Measurements from ENCODE around the gene VAMP2.

Gene VAMP2

DNA sequence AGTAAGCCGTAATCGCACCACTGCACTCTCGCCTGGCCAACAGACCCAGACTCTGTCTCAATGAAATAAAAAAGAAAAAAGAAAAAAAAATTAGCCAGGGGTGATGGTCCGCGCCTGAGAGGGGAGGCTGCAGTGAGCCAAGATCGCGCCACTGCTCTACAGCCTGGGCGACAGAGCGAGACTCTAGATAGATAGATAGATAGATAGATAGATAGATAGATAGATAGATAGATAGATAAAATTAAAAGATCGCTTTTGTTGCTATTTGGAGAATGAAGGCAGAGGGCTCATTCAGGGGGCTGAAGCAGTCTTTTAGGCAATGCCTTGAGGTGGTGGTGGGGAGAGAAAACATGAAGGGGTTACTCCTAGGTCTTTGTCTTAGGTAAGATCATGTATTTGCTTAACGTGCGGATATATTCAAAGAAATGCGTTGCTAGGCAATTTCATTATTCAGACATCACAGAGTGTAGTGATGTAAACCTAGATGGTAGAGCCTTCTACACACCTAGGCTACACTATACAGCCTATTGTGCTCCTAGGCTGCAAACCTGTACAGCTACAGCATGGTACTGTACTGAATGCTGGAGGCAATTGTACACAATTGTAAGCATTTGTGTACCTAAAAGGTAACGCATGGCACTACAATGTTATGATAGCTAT is 34.5 kb downstream of the VAMP2 start:
- peaks cover 11% of the 10 kb centered on the region for H3F3A ChIP-seq (ENCODE audit: control insufficient read depth, insufficient read depth)
- H3K9me2 ChIP-seq (replicated peaks; ENCODE audit: control insufficient read depth, low read length), result no peaks in the 10 kb centered on the region
- H3K27me3 ChIP-seq (ENCODE audit: control insufficient read depth, low read length), result peaks cover 52% of the 10 kb centered on the region
- H3K79me2 ChIP-seq (ENCODE audit: control insufficient read depth, low read length), result no peaks in the 10 kb centered on the region
- no peaks in the 10 kb centered on the region for H3K36me3 ChIP-seq (ENCODE audit: control insufficient read depth, low read length)
- H3K4me1 ChIP-seq (ENCODE audit: control insufficient read depth, low read length), result peaks cover 31% of the 10 kb centered on the region
- no peak overlapping the region for H3K27ac ChIP-seq (ENCODE audit: low read depth, low read length)
- no peak overlapping the region for H3K4me2 ChIP-seq (ENCODE audit: low read length)
- no peaks in the 10 kb centered on the region for H3K9me3 ChIP-seq (ENCODE audit: control insufficient read depth, insufficient read depth, low read length)
- H3K4me3 ChIP-seq (ENCODE audit: low read length), result no peak overlapping the region
- 0 out of 2 replicates have a peak, but pooled peaks cover 7% of the 10 kb centered on the region for H4K20me1 ChIP-seq (ENCODE audit: control insufficient read depth, insufficient read depth, low read depth, low read length)
- TF ChIP-seq, protein P1, sequence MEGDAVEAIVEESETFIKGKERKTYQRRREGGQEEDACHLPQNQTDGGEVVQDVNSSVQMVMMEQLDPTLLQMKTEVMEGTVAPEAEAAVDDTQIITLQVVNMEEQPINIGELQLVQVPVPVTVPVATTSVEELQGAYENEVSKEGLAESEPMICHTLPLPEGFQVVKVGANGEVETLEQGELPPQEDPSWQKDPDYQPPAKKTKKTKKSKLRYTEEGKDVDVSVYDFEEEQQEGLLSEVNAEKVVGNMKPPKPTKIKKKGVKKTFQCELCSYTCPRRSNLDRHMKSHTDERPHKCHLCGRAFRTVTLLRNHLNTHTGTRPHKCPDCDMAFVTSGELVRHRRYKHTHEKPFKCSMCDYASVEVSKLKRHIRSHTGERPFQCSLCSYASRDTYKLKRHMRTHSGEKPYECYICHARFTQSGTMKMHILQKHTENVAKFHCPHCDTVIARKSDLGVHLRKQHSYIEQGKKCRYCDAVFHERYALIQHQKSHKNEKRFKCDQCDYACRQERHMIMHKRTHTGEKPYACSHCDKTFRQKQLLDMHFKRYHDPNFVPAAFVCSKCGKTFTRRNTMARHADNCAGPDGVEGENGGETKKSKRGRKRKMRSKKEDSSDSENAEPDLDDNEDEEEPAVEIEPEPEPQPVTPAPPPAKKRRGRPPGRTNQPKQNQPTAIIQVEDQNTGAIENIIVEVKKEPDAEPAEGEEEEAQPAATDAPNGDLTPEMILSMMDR (IDR thresholded peaks at IDR 0.05; ENCODE audit: low read depth, low read length, poor library complexity, severe bottlenecking), result no peak
- TF ChIP-seq EZH2phosphoT487 (IDR thresholded peaks at IDR 0.05; ENCODE audit: borderline replicate concordance, low read length), result no peak

DNA sequence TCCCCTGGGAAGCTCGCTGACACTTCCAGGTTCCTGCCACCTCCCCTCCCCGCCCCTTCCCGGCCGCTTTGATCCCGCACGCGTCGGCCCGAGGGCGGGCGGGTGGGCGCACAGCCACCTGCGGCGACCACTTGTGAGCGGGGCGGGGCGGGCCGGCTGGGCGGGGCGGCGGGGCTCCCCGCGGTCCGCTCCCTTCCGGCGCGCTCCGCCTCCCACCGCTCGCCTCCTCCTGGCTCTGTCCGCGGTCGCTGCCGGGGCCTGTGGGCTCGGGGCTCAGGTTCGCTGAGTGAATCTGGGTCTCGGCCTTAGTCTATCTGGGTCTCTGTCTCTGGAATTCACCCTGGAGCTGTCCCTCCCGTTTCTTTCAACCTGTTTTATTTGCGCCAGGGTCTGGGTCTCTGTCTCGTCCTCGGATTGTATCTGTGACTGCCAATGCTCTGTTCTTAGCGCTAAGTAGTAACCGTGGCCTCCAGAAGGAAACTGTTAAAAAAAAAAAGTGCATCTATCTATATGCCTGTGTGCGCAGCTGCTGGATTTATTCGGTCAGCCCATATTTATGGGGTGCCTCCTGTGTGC is 36.2 kb downstream of the VAMP2 start:
- no peak overlapping the region for H3K27ac ChIP-seq (ENCODE audit: low read depth, low read length)
- peak; percentile 46; the same call in 1 of the 2 replicates for TF ChIP-seq EZH2phosphoT487 (IDR thresholded peaks at IDR 0.05; ENCODE audit: borderline replicate concordance, low read length)
- TF ChIP-seq, protein P1 (IDR thresholded peaks at IDR 0.05; ENCODE audit: low read depth, low read length, poor library complexity, severe bottlenecking), result no peak

DNA sequence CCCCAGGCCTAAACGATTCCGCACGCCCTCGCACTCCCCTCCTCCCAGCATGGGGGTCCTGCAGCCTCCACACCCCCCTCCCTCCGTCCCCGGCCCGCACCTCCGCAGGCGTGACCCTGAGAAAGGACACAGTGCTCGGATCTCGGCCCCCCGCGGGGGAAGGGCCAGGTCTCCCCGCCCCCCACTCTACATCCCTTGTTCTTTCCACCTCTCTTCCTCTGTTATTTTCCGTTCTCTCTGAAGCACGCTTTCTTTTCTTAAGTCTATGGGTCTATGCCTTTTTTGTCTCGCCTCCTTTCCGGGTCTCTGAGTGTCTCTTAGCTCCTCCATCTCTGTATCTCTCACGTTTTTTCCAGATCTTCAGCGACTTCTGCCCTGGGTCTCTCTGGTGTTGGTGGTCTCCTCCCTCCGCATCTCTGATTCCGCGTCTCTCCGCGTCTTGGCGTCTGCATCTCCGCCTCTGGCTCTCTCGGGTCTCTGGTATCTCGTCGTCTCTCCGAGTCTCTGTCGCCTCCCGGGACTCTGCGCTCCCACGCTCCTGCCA is 36.7 kb downstream of the VAMP2 start:
- H3K9me3 ChIP-seq (ENCODE audit: control insufficient read depth, insufficient read depth, low read length), result no peaks in the 10 kb centered on the region
- TF ChIP-seq EZH2phosphoT487 (IDR thresholded peaks at IDR 0.05; ENCODE audit: borderline replicate concordance, low read length), result no peak
- TF ChIP-seq, protein P1 (IDR thresholded peaks at IDR 0.05; ENCODE audit: low read depth, low read length, poor library complexity, severe bottlenecking), result no peak
- H4K20me1 ChIP-seq (ENCODE audit: control insufficient read depth, insufficient read depth, low read depth, low read length), result 0 out of 2 replicates have a peak, but pooled peaks cover 7% of the 10 kb centered on the region
- H3K36me3 ChIP-seq (ENCODE audit: control insufficient read depth, low read length), result no peaks in the 10 kb centered on the region
- H3K27ac ChIP-seq (ENCODE audit: low read depth, low read length), result no peak overlapping the region
- H3K27me3 ChIP-seq (ENCODE audit: control insufficient read depth, low read length), result peaks cover 59% of the 10 kb centered on the region
- H3K79me2 ChIP-seq (ENCODE audit: control insufficient read depth, low read length), result no peaks in the 10 kb centered on the region
- peak overlapping the region; percentile 98 for H3K4me2 ChIP-seq (ENCODE audit: low read length)
- H3K4me1 ChIP-seq (ENCODE audit: control insufficient read depth, low read length), result peaks cover 49% of the 10 kb centered on the region
- H3F3A ChIP-seq (ENCODE audit: control insufficient read depth, insufficient read depth), result peaks cover 13% of the 10 kb centered on the region
- peak overlapping the region; percentile 80 for H3K4me3 ChIP-seq (ENCODE audit: low read length)
- no peaks in the 10 kb centered on the region for H3K9me2 ChIP-seq (replicated peaks; ENCODE audit: control insufficient read depth, low read length)

More for the DNA sequence above, 36.2 kb downstream of the VAMP2 start:
- H3K4me3 ChIP-seq (ENCODE audit: low read length), result peak overlapping the region; percentile 80
- no peaks in the 10 kb centered on the region for H3K36me3 ChIP-seq (ENCODE audit: control insufficient read depth, low read length)
- peak overlapping the region; percentile 98 for H3K4me2 ChIP-seq (ENCODE audit: low read length)
- no peaks in the 10 kb centered on the region for H3K9me2 ChIP-seq (replicated peaks; ENCODE audit: control insufficient read depth, low read length)
- peaks cover 48% of the 10 kb centered on the region for H3K4me1 ChIP-seq (ENCODE audit: control insufficient read depth, low read length)
- H3K27me3 ChIP-seq (ENCODE audit: control insufficient read depth, low read length), result peaks cover 63% of the 10 kb centered on the region
- peaks cover 13% of the 10 kb centered on the region for H3F3A ChIP-seq (ENCODE audit: control insufficient read depth, insufficient read depth)
- no peaks in the 10 kb centered on the region for H3K9me3 ChIP-seq (ENCODE audit: control insufficient read depth, insufficient read depth, low read length)
- 0 out of 2 replicates have a peak, but pooled peaks cover 7% of the 10 kb centered on the region for H4K20me1 ChIP-seq (ENCODE audit: control insufficient read depth, insufficient read depth, low read depth, low read length)
- H3K79me2 ChIP-seq (ENCODE audit: control insufficient read depth, low read length), result no peaks in the 10 kb centered on the region
